Neutrophil (primary cell): Measurements from ENCODE around the gene ABHD2.
A peak's percentile ranks its signal among the peaks of the same experiment; 100 is the strongest.

Source experiments
- H3K27ac ChIP-seq: fragments of 200-600 bp; sonication (generic); 2 replicates; pipeline ENCODE4 v1.5.1; 2016; ENCODE audit warnings: mild to moderate bottlenecking, moderate library complexity
- H3K27me3 ChIP-seq: fragments of 200-600 bp; sonication (generic); 2 replicates; pipeline ENCODE4 v1.6.0; 2016; ENCODE audit warnings: mild to moderate bottlenecking
- H3K36me3 ChIP-seq: fragments of 200-600 bp; sonication (generic); 2 replicates; pipeline ENCODE4 v1.5.1; 2017
- H3K4me1 ChIP-seq, 2 experiments: fragments of 200-600 bp in 1 of 2; sonication (generic) in 1 of 2; 1 replicate in 1 of 2; 2 replicates in 1 of 2; pipeline versions ENCODE4 v1.5.1 to v1.6.1; 2013 to 2016; ENCODE audit warnings: low read depth in 1 of 2, low read length in 1 of 2, mild to moderate bottlenecking in 1 of 2, moderate library complexity in 1 of 2; ENCODE audit not compliant: control insufficient read depth in 1 of 2, insufficient read depth in 1 of 2
- H3K4me3 ChIP-seq, 2 experiments: fragments of 200-600 bp in 1 of 2; sonication (generic) in 1 of 2; 1 replicate in 1 of 2; 2 replicates in 1 of 2; pipeline ENCODE4 v1.5.1; 2013 to 2016; ENCODE audit warnings: low read depth in 1 of 2, low read length in 1 of 2, mild to moderate bottlenecking in 1 of 2, moderate library complexity in 1 of 2
- H3K9me3 ChIP-seq: fragments of 200-600 bp; sonication (generic); 2 replicates; pipeline ENCODE4 v1.5.1; 2016
- TF ChIP-seq, protein P1 (sequence below): fragments of 200-600 bp; sonication (generic); IDR thresholded peaks from 2 replicates; pipeline ENCODE4 v1.5.1; 2016; ENCODE audit warnings: antibody characterized with exemption

The ABHD2 gene

DNA sequence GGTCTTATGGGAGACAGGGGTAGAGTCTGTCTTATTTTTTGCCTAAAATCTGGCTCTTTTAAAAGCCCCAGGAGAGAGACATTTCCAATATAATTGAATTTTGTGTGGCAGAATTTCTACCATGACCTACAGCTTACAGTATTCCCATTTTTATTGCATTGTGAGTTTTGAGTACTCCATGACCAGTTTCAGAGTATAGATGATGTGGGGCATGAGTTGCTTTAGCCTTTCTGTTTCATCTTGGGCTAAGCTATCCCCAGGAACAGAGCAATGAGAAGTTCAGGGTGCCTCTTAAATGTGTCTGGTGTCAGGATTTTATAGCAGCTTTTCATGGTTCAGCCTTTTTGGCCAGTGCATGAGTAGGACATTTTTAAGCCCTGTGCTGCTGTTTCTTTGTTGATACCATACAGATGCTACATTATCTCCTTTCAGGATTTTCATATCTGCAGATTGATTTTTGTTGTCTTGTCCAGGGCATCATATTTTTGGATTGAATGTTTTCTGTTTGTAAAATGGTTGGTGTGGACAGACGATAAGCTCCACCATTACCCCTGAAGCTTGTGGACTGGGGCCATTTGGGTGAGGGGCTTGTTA, 3.5 kb downstream of the ABHD2 start:
- peaks cover 79 to 84% of the 10 kb centered on the region in 2 experiments for H3K4me1 ChIP-seq

DNA sequence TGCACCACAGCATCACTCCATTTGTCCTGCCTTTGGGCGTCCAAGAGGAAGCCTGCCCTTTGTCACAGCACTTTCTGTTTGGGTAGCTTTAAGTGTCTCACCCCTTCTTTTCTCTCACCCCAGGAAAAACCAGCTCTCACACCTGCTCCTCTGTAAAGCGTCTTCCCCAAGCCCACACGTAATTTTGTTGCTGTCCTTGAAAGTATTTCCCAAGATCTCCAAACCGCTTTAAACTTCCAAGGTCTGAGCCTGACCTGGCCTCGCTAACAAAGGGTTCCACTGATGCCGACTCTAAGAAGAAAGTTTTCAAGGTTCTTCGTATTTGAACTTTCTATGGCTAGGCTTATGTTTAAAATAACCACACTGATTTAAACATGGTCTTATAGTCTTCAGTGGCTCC, 5.3 kb downstream of the ABHD2 start:
- H3K36me3 ChIP-seq = peaks cover 7% of the 10 kb centered on the region
- H3K4me3 ChIP-seq = peak overlapping the region; percentile 7 to 41
- H3K9me3 ChIP-seq = no peaks in the 10 kb centered on the region
- peaks cover 70 to 79% of the 10 kb centered on the region in 2 experiments for H3K4me1 ChIP-seq
- no peaks in the 10 kb centered on the region for H3K27me3 ChIP-seq
- H3K27ac ChIP-seq = peak overlapping the region; percentile 99
- TF ChIP-seq, protein P1, sequence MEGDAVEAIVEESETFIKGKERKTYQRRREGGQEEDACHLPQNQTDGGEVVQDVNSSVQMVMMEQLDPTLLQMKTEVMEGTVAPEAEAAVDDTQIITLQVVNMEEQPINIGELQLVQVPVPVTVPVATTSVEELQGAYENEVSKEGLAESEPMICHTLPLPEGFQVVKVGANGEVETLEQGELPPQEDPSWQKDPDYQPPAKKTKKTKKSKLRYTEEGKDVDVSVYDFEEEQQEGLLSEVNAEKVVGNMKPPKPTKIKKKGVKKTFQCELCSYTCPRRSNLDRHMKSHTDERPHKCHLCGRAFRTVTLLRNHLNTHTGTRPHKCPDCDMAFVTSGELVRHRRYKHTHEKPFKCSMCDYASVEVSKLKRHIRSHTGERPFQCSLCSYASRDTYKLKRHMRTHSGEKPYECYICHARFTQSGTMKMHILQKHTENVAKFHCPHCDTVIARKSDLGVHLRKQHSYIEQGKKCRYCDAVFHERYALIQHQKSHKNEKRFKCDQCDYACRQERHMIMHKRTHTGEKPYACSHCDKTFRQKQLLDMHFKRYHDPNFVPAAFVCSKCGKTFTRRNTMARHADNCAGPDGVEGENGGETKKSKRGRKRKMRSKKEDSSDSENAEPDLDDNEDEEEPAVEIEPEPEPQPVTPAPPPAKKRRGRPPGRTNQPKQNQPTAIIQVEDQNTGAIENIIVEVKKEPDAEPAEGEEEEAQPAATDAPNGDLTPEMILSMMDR = no peak

More for the DNA sequence above, 3.5 kb downstream of the ABHD2 start:
- no peaks in the 10 kb centered on the region for H3K9me3 ChIP-seq
- no peaks in the 10 kb centered on the region for H3K27me3 ChIP-seq
- peaks cover 2% of the 10 kb centered on the region for H3K36me3 ChIP-seq
- peak overlapping the region; percentile 94 to 95 for H3K4me3 ChIP-seq
- peak overlapping the region; percentile 99 for H3K27ac ChIP-seq
- TF ChIP-seq, protein P1 = no peak

DNA sequence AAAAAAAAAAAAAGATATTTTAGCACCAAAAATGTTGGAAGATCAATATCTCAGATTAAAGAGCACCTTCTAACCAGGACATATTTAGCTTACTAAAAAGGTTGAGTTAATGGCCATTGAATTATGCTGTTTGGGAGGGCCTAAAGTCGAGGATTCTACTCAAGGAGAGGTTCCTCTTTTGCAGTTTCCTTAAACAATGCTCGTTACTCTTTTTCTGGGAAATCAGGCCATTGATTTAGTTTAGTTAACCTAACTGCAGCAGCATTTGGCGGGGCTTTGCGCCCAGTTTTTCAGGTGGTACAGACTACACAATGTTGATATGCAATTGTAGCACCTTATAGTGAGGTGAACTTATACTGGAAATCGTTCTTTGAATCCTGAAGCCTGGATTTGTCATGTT, 6.8 kb downstream of the ABHD2 start:
- Histone ChIP-seq H3K27ac (peak overlapping the region; percentile 99), H3K27me3 (no peaks in the 10 kb centered on the region), H3K4me3 (peak overlapping the region; percentile 7 to 41), H3K9me3 (no peaks in the 10 kb centered on the region), H3K36me3 (peaks cover 19% of the 10 kb centered on the region), H3K4me1 (peaks cover 59 to 68% of the 10 kb centered on the region in 2 experiments)
- TF ChIP-seq, protein P1 = no peak

- TF ChIP-seq, protein P1 = no peak
- peaks cover 55 to 66% of the 10 kb centered on the region in 2 experiments for H3K4me1 ChIP-seq
- no peaks in the 10 kb centered on the region for H3K9me3 ChIP-seq
- peak overlapping the region in 1 of 2 experiments; percentile 41 for H3K4me3 ChIP-seq
- H3K36me3 ChIP-seq = peaks cover 22% of the 10 kb centered on the region
- no peaks in the 10 kb centered on the region for H3K27me3 ChIP-seq
- peak overlapping the region; percentile 99 for H3K27ac ChIP-seq
Observed at GRCh38 chr15:89095556-89095955, 7.3 kb downstream of the ABHD2 start.

DNA sequence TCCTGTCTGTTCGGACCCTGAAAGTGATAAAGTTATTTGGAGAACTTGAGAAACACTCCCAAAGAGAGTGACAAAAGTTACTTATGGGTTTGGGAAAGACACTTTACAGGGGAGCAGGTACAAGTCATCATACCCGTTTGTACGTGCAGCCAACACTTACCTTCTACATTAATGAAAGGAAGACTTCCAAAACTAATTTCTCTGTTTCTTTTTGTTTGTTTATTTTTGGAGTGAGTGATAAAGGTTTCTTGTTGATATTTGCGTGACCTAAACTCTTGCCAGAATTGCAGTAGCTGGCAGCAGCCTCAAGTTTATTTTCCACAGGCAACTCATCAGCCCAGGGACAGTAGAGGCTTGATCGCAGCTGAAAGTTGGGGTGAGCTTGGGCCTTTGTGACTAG, 8.4 kb downstream of the ABHD2 start:
- H3K27me3 ChIP-seq = no peaks in the 10 kb centered on the region
- peaks cover 22% of the 10 kb centered on the region for H3K36me3 ChIP-seq
- H3K9me3 ChIP-seq = no peaks in the 10 kb centered on the region
- H3K4me1 ChIP-seq = peaks cover 44 to 67% of the 10 kb centered on the region in 2 experiments
- H3K27ac ChIP-seq = peak overlapping the region; percentile 99
- TF ChIP-seq, protein P1 = no peak
- H3K4me3 ChIP-seq = no peak overlapping the region
